MM.1S (cell line): Measurements from ENCODE around the gene FBXW4.

Experiments used
- CTCF ChIP-seq: fragments of 300-600 bp; sonication (generic); IDR thresholded peaks from 2 replicates; pipeline ENCODE4 v1.5.1; 2016; ENCODE audit warnings: antibody characterized with exemption, low read length, mixed read lengths
- EZH2 ChIP-seq: fragments of 300-600 bp; sonication (generic); optimal IDR thresholded peaks from 2 replicates; pipeline ENCODE3; 2017; ENCODE audit warnings: low read depth, mild to moderate bottlenecking, antibody characterized with exemption, low read length, mixed read lengths

GRCh38 chr10:101660256-101660655, 34.7 kb downstream of the FBXW4 start:
- TF ChIP-seq CTCF (no peak), EZH2 (no peak)
